ENCODE measurements around the gene ITGAL. TPM values are rescaled to one million over a fixed set of nuclear protein-coding genes. Genes with fewer than 3 reads are reported as not detected.
"Not testable (repeated sequence)": the region's sequence is repeated elsewhere in the genome, so short reads cannot be mapped to it uniquely, and the experiment has no call there.

ITGAL gene
- 1 to 10 TPM; 1.5 to 8.7 (median 2.7) TPM for polyA plus RNA-seq (ENCODE audit: insufficient read length in 10 of 10)
- long read RNA-seq, donor 1: 0 reads
- long read RNA-seq, donor 2: 0 reads
- long read RNA-seq, donor 3: 0 reads
- long read RNA-seq, donor 4: 0 reads
- long read RNA-seq, donor 5: 0 reads
- long read RNA-seq, donor 6, partial matches to known transcripts: 15 of 15 reads
- long read RNA-seq, donor 6, other reads (novel, unspliced or antisense): 0 of 15 reads
- long read RNA-seq, donor 7: 0 reads
- long read RNA-seq, donor 8: 0 reads
- long read RNA-seq, donor 9: 0 reads

DNA sequence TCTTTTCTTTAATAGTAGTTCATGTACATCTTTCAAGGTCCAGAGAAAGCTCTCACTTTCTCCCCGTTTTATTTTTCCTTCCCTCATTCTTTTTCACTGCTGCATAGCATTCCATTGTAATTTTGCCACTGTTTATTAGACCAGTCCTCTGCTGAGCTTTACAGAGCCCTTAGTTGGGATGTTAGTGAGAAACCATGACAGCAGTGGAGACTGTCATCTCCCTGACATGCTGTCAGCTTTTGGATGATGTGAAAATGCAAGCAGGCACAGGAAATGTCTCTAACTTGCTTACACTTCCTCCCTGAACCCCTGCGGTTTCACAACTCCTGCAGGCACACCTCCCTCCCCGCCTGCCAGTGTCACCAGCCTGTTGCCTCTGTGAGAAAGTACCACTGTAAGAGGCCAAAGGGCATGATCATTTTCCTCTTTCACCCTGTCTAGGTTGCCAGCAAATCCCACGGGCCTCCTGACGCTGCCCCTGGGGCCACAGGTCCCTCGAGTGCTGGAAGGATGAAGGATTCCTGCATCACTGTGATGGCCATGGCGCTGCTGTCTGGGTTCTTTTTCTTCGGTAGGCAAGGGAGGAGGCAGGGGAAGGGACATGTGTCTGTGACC is at the start of gene ITGAL:
Gene ITGAL (plus strand): TSS at position 415 of the 615 bp plus-strand sequence. CDS start 96 bp downstream, at position 511.
- peak in 1 of 3 donors; percentile 26 for DNase-seq

DNA sequence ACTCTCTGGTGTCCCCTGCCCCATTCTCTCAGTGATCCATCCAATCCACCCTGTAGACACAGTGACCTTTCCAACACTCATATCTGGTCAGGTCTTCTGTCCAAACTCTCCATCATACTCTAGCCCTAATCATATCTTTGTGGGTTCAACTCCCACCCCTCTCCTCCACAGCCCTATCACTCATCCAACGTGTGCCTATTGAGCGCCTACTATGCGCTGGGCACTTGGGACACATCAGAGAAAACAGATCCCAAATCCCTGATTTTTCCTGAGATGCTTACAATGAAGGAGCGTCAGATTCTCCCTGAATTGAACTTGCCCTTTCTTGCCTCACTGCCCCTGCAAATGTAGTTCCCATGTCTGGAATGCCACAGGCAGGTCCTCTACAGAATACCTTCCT is 44.5 kb upstream of the ITGAL start:
- DNase-seq: no peak

DNA sequence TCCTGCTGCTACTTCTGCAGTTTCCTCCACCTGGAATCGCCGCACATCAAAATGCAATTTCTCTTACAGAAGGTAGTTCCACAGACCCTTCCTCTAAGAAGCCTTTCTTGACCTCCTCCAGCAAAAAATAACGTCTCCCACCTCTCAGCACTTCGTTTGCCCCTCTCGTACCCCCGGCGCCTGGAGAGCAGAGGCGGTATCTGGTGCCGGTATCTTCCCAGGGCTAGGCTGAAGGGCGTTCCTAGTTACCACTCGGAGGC is 43.2 kb upstream of the ITGAL start:
- no peak for DNase-seq

DNA sequence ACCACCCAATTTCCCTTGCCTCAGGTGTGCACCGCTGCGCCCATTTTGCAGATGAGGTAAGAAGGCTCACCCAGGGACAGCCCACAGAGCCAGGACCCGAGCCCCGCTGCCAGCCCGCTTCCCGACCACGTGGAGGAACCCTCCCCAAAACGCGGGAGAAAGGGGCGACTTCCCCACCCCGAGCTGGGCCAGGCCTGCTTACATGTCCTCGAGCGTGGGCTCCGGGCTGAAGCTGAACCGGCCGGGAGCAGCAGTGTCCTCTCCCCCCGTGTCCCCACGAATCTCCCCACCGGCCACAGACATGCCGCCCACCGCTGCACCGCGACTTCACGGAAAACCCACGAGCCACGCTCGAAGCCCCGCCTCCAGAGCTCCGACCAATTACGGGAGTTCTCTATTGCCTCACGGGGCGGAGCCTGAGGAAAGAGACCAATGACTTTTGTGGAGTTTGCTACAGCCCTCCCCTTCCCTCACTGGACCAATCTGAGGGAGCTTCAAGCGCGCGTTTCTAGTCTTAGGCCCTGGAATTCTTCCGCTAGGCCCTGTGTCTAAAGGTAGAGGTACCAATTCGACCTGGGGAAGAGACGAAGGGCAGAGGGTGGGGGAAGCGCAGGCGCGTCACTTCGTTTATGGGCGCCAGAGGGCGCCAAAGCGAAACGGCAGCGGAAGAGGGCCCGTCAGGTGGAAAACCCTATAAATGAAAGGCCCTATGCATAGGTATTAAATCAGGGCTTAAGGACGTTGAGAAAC is 42.7 kb upstream of the ITGAL start, which contains the start of gene DCTPP1:
Gene DCTPP1 (minus strand): TSS at position 353 of the 750 bp plus-strand sequence. CDS start 50 bp downstream, at position 303.
- DNase-seq: peak; percentile 96 to 98 (median 98)

DNA sequence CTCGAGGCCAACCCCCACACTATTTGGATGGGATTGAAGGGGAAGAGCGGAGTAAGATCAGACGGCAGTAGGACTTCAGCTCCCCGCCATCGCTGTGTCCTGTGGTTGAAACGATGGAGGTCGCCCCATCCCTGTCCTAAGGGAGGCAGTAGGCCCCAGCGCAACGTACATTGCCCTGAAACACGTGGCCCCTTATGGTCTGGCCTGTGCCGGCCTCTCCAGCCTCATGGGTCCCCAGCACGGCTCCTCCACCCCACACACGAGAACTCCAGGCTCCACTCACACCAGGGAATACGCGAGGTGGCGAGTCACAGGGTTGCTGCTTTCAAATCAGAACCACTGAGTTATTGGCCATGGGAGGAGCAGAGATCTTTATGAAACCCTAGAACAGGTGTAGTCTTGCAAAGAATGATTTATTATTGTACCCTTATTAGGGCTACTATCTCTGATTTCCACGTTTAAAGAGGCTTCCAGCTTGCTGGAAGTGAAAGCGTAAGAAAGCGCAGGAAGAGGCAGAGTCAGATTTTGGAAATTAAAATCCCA is 42.0 kb upstream of the ITGAL start:
- no peak for DNase-seq

DNA sequence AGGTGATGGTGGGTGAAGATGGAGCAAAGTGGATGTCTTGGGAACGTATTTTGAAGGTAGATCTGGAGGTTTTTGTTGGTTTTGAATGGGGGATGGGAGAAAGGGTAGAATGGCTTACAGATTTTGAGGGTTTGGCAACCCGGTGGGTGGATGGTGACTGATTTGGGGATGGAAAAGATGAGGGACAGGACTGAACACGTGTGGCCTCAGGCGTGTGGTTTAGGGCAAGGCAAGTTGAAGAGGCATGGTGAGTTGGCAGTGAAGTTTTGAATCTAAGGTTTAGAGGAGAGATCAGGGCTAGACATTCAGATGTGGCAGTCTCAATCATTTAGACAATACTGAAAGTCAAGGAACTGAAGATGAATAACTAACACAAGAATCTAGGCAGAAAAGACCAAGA is 37.7 kb upstream of the ITGAL start:
- no peak for DNase-seq

DNA sequence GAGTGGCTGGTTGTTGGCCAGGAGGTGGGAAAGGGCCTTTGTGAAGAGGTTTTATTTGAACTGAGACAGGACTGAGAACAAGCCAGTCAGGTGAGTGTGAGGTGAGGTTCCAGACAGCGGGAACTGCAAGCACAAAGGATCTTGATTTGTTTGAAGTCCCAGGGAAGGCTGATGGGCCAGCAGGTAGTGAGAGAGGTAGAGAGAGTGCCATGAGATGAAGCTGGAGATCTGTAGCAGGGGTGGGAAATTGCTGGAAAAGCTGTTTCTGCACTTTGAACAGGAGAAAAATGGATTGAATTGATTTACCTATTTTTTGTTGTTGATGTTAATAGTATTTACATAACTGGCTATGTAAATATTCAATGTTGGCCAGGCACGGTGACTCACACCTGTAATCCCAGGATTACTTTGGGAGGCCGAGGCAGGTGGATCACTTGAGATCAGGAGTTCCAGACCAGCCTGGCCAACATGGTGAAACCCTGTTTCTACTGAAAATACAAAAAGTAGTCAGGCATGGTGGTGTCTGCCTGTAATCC is 35.0 kb upstream of the ITGAL start:
- no peak for DNase-seq

DNA sequence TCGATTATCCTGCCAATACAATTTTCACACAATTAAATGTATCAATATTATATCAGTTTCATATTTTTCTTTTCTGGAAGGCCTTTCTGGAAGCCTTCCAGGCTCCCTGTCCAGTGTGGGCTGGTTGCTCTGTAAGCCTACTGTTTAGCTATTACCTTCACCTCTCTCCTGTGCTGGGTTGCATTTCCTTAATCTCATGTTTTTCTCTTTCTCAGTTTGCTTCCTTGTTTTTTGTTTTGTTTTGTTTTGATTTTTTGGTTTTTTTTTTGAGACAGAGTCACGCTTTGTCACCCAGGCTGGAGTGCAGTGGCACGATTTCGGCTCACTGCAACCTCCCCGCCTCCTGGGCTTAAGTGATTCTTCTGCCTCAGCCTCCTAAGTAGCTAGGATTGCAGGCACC is 33.7 kb upstream of the ITGAL start:
- DNase-seq: no peak

DNA sequence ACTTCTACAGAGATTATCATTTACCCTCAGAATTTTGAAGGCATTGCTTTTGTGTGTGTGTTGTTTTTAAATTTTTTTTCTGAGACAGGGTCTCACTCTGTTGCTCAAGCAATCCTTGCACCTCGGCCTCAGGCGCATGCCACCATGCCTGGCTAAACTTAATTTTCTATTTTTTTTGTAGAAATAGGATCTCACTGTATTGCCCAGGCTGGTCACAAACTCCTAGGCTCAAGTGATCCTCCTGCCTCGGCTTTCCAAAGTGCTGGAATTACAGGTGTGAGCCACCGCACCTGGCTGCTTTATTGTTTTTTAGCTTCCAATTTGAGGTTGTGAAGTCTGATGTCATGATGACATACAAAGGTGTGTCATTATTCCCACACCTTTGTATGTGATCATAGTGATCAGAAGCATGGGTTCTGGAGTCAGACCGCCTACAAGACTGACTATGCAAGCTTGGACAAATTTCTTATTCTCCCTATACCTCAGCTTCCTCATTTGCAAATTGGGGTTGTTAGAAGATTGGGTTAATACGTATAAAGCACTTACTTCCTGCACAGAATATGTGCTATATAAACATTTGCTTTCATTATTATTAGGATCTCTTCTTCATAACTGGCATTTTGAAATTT is 32.7 kb upstream of the ITGAL start:
- DNase-seq: no peak

DNA sequence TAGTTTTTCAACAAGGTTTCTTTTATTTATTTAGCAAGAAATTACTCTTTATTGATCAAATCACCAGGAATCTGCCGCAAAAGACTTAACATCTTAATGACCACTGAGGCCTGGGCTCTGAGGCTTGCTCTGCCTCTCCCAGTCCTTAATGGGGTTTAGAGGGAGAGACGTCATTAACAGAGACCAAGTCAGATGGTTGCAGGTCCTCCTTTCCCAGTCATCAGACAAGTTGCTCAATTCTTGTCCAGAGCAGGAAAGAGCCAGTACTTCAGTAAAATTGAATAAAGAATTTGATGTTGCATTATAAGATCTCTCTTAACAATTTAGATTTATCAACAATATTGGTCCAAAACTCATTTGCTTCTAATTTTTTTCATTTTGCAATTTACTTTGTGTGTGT is 28.9 kb upstream of the ITGAL start:
- DNase-seq: no peak

DNA sequence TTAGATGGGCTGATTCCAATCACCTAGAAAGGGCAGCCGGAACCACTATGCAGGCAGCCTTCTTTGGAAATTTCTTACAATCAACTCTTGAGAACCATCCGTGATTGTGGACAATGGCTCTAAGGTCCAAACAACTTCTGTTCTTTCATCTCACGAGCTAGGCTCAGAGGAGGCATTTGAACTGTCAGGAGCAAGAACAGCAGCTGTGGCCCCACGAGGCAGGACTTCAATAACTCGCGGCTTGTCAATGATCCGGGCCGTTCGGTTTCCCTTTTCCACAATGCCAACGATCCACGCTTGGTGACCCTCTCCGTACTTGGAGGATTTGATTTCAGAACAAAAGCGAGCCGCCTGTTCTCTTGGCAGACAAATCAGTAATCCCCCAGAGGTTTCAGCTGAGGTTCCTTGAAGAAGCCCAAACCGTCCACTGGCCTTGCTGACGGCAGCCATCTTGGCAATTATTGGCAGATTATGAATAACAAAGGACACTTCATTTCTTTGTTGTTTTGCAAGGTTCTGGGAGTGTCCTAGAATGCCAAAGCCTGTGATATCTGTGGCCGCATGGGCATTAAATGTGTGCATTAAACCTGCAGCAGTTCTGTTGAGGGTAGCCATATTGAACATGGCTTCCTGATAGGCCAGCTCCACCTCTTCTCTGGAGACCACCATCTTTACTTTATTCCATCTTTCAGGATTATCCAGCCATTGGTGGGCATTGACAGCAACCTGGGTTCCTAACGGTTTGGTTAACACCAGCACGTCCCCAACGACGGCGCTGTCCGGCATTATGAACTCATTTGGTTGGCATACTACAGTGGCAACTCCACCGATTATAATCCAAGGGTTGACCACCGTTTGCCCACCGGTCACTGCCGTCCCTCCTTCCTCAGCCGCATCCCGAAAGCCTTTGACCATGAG is 28.1 kb upstream of the ITGAL start:
- no peak for DNase-seq

DNA sequence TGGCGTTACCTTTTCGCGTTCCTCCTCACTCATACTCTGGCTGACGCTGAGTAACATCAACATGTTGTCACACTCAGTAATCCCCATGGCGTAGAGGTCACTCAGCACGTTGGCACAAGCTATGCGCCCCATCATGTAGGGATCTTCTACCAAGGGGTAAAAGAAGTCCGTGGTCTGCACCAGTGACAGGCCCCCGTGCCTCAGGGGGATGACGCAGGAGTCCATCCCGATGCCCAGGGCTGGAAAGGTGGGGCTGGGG is 27.5 kb upstream of the ITGAL start:
- no peak for DNase-seq

DNA sequence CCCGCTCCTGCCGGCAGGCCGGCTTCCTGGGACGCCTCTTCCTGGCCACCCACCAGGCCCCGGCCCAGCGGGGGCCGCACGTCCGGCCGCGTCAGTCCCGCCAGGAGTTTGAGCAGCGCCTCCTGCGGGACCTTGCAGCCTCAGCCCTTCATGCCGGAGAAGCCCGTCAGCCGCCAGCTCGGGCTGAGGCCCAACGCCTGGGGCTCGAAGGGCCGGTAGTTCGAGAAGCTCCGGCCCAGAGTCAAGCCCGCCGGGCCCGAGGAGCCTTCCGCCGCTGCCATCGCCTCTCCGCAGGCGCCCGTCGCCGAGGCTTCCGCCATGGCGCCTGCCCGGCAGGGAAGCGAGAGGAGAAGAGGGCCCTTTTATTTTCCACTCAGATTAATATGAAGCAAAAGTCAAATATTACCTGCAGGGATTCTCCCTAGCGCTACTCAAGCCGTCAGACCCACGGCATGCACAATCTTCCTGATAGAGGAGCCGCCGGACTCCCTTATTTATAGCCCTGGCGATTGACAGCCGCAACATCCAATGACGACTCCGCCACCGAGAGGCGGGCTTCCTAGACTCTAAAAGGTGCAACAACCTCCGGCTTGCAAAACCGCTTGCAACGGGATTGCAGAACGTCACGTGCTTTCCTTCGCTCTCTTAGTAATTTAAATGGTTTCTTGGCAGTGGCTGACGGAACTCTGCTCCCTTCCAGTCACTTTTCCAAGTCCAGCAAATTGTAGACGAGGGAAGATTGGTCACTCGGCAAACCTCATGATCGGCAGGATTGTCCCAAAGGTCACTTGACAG is 26.9 kb upstream of the ITGAL start, which contains the start of gene SEPHS2:
Gene SEPHS2 (minus strand): TSS at position 467 of the 795 bp plus-strand sequence. CDS start 147 bp downstream, at position 320.
- DNase-seq: peak; percentile 96 to 98 (median 98)

DNA sequence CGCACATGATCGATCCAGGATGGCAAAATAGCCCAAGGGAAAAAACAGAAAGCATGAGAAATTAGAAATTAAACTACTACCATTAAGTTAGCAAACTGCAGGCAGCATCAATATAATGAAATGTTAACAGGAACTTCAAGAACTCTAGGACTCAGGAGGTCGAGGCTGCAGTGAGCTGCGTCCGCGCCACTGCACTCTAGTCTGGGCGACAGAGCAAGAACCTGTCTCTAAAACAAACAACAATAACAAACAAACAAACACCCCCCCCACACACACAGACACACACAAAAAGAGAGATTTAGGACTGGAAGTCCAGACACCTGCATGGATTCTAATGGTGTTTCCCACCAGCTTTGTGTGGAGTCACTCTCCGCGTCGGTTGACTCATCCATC is 26.3 kb upstream of the ITGAL start:
- DNase-seq: no peak

DNA sequence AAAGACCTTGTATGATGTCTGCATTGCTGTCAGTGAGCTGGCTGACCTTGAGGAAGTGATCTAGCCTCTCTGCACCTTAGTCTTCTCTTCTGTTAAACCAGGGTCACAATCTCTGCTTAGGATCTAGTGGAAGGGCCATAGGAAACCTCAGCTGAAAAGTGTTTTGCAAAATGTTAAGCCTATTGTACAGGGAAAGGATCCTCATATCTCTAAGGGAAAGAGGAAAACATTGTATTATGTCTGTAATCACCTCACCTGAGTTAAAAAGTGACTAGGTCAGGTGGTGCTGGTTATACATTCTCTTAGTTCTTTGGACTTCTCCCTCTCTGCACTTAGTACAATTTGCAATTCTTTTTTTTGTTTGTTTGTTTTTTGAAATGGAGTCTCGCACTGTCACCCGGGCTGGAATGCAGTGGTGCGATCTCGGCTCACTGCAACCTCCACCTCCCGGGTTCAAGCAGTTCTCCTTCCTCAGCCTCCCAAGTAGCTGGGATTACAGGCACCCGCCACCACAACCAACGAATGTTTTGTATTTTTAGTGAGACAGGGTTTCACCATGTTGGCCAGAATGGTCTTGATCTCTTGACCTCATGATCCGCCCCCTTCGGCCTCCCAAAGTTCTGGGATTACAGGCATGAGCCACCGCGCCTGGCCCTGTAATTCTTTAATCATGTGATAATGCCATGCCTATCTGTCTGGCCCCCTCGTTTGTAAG is 24.9 kb upstream of the ITGAL start:
- no peak for DNase-seq

DNA sequence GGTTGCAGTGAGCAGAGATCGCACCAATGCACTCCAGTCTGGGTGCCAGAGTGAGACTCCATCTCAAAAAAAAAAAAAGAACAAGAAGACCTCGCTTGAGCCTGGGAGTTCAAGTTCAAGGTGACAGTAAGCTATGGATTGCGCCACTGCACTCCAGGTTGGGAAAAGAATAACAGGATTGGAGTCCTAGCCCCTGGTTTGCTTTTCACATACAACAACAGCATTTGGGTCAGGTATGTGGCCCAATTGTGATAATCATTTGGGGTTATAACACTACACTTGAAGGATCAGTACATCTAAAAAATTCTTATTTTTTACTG is 23.5 kb upstream of the ITGAL start:
- no peak for DNase-seq

DNA sequence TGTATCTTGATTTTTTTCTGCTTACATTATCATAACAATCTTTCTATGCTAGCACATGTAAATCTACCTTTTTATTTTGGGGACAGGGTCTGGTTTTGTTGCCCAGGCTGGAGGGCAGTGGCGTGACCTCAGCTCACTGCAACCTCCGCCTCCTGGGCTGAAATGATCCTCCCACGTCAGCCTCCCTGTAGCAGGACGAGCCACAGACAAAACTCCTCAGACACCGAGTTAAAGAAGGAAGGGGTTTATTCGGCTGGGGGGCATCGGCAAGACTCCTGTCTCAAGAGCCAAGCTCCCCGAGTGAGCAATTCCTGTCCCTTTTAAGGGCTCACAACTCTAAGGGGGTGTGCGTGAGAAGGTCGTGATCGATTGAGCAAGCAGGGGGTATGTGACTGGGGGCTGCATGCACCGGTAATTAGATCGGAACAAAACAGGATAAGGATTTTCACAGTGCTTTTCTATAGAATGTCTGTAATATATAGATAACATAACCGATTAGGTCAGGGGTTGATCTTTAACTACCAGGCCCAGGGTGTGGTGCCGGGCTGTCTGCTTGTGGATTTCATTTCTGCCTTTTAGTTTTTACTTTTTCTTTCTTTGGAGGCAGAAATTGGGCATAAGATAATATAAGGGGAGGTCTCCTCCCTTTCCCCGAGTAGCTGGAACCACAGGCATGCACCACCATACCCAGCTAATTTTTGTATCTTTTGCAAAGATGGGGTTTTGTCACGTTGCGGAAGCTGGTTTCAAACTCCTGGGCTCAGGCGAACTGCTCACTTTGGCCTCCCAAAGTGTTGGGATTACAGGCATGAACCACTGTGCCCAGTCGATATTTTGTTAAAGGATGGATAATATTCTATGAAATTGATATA is 19.6 kb upstream of the ITGAL start:
- not testable (repeated sequence) for DNase-seq

DNA sequence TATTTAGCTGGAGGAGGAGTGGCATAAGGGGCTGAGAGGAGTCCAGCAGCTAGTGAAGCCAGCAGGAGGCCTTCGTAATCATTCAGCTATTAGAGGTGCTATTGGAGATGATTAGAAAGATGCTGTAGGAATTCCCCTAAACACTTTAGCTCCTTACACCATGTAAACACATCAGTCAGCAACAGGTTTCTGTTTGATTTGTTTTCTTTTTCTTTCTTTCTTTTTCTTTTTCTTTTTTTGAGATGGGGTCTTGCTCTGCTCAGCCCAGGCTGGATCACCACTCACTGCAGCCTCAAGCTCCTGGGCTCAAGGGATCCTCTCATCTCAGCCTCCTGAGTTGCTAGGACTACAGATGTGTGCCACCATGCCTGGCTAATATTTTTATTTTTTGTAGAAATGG is 16.2 kb upstream of the ITGAL start:
- DNase-seq: no peak

DNA sequence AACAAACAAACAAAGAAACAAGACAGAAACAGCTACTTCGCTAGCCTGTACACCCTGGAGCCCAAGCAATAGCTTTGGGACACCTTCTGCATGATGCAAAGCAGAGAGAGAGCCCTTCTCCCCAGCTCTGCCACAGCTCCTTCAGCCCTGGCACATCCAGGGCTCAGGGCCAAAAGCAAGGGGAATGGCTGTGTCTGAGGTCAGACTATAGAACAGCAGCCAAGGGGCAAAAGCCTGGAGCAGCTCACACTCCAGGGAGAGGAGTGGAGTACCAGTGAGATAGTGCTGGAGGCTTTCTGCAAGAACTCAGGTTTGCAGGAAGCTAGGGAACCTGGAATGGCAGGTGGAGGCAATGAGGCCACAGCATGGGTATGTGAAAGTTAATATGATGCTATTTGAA is 15.3 kb upstream of the ITGAL start:
- no peak for DNase-seq
